IMR-90 (cell line): Measurements from ENCODE around the gene WDFY2. TPM values are rescaled to one million over a fixed set of nuclear protein-coding genes. Genes with fewer than 3 reads are reported as not detected.

Source experiments
- ATAC-seq: fragments of 200-7000 bp; cut with Tn5 transposase; 2 replicates; pipeline ENCODE4 v1.9.1; 2020; ENCODE audit warnings: low read depth, mild to moderate bottlenecking, moderate library complexity
- BruUV-seq: library from RNA; stranded (reverse); fragments of 400-500 nt; replicated peaks from 2 replicates; lab custom pipeline; 2021; lab: Mats Ljungman, UMichigan
- CTCF ChIA-PET: fragments of 300-600 bp; formaldehyde crosslinking; extraction: SDS; loops from one replicate; lab custom pipeline; 2021; ENCODE audit warnings: antibody characterized with exemption; lab: Yijun Ruan, JAX
- POLR2A ChIA-PET: fragments of 300-600 bp; sonication (Branson Sonifier 250); formaldehyde crosslinking; loops from one replicate; lab custom pipeline; 2022; ENCODE audit warnings: antibody characterized with exemption; ENCODE audit not compliant: unreplicated experiment; lab: Charles Lee
- DNase-seq: peaks from one replicate; pipeline ENCODE4 v3.0.0; 2013
- H2AFZ ChIP-seq: replicated peaks from 2 replicates; pipeline ENCODE3; 2013; ENCODE audit warnings: low read length, mild to moderate bottlenecking; ENCODE audit not compliant: poor library complexity
- H2AK5ac ChIP-seq: 2 replicates; pipeline ENCODE4 v1.6.1; 2013; ENCODE audit warnings: low read depth, low read length, inconsistent platforms
- H2AK9ac ChIP-seq: replicated peaks from 2 replicates; pipeline ENCODE3; 2013; ENCODE audit warnings: mild to moderate bottlenecking, low read depth, low read length, moderate library complexity; ENCODE audit not compliant: poor library complexity
- H2BK120ac ChIP-seq: 2 replicates; pipeline ENCODE4 v1.6.1; 2013; ENCODE audit warnings: low read depth, low read length, inconsistent platforms
- H2BK15ac ChIP-seq: 3 replicates; pipeline ENCODE4 v1.6.1; 2013; ENCODE audit warnings: low read depth, low read length, inconsistent platforms
- H2BK20ac ChIP-seq: 2 replicates; pipeline ENCODE4 v1.6.1; 2013; ENCODE audit warnings: low read depth, mild to moderate bottlenecking, inconsistent platforms, low read length, moderate library complexity
- H2BK5ac ChIP-seq: 2 replicates; pipeline ENCODE4 v1.6.1; 2013; ENCODE audit warnings: mild to moderate bottlenecking, low read depth, low read length, inconsistent platforms; ENCODE audit not compliant: poor library complexity, severe bottlenecking
- H3K14ac ChIP-seq: replicated peaks from 2 replicates; pipeline ENCODE4 v1.6.1; 2013; ENCODE audit warnings: low read depth, low read length, inconsistent platforms
- H3K18ac ChIP-seq: 2 replicates; pipeline ENCODE4 v1.6.1; 2013; ENCODE audit warnings: low read depth, low read length, control low read depth
- H3K23ac ChIP-seq: 2 replicates; pipeline ENCODE4 v1.6.1; 2013; ENCODE audit warnings: low read depth, low read length, inconsistent platforms
- H3K27ac ChIP-seq: 2 replicates; pipeline ENCODE4 v1.5.1; 2013; ENCODE audit warnings: mild to moderate bottlenecking, control low read depth, low read length; ENCODE audit not compliant: insufficient read depth
- H3K27me3 ChIP-seq: 2 replicates; pipeline ENCODE4 v1.6.1; 2013; ENCODE audit warnings: low read length; ENCODE audit not compliant: control insufficient read depth, insufficient read depth
- H3K36me3 ChIP-seq: 2 replicates; pipeline ENCODE4 v1.6.1; 2013; ENCODE audit warnings: low read length, mixed read lengths; ENCODE audit not compliant: control insufficient read depth, insufficient read depth
- H3K4ac ChIP-seq: 2 replicates; pipeline ENCODE4 v1.6.1; 2013; ENCODE audit warnings: low read depth, low read length, inconsistent platforms
- H3K4me1 ChIP-seq: 2 replicates; pipeline ENCODE4 v1.6.1; 2013; ENCODE audit warnings: low read length, mixed read lengths; ENCODE audit not compliant: control insufficient read depth, insufficient read depth
- H3K4me2 ChIP-seq: 2 replicates; pipeline ENCODE4 v1.6.1; 2013; ENCODE audit warnings: low read depth, mild to moderate bottlenecking, control low read depth, low read length, moderate library complexity
- H3K4me3 ChIP-seq: 2 replicates; pipeline ENCODE4 v1.5.1; 2013; ENCODE audit warnings: low read depth, mild to moderate bottlenecking, control low read depth, low read length, moderate library complexity; ENCODE audit not compliant: insufficient read depth
- H3K56ac ChIP-seq: 2 replicates; pipeline ENCODE4 v1.6.1; 2013; ENCODE audit warnings: low read length, inconsistent platforms; ENCODE audit not compliant: insufficient read depth; ENCODE audit errors: extremely low read depth
- H3K79me1 ChIP-seq, 2 experiments: 2 replicates each; pipeline ENCODE4 v1.6.1; 2013; ENCODE audit warnings: low read length in 2 of 2, inconsistent platforms in 1 of 2, low read depth in 1 of 2
- H3K9ac ChIP-seq: 2 replicates; pipeline ENCODE4 v1.6.1; 2013; ENCODE audit warnings: low read depth, low read length, control low read depth
- H3K9me1 ChIP-seq: 2 replicates; pipeline ENCODE4 v1.6.1; 2013; ENCODE audit warnings: low read length, inconsistent platforms; ENCODE audit not compliant: insufficient read depth
- H3K9me3 ChIP-seq: 2 replicates; pipeline ENCODE4 v1.6.1; 2013; ENCODE audit warnings: low read length; ENCODE audit not compliant: control insufficient read depth, insufficient read depth
- H4K20me1 ChIP-seq: 2 replicates; pipeline ENCODE4 v1.6.1; 2013; ENCODE audit warnings: low read length, inconsistent platforms; ENCODE audit not compliant: insufficient read depth
- H4K5ac ChIP-seq: 2 replicates; pipeline ENCODE4 v1.6.1; 2013; ENCODE audit warnings: mild to moderate bottlenecking, low read depth, low read length, control low read depth
- H4K8ac ChIP-seq, 2 experiments: 2 replicates each; pipeline ENCODE4 v1.6.1; 2013; ENCODE audit warnings: low read depth in 2 of 2, low read length in 2 of 2, control low read depth in 1 of 2, inconsistent platforms in 1 of 2
- H4K91ac ChIP-seq: 2 replicates; pipeline ENCODE4 v1.6.1; 2013; ENCODE audit warnings: low read depth, low read length, inconsistent platforms; ENCODE audit not compliant: insufficient read depth
- MXI1 ChIP-seq: IDR thresholded peaks from 2 replicates; pipeline ENCODE4 v1.6.1; 2012; ENCODE audit warnings: low read depth, mild to moderate bottlenecking, low read length, moderate library complexity, borderline replicate concordance
- NFE2L2 ChIP-seq: fragments of 150-350 bp; IDR thresholded peaks from 2 replicates; pipeline ENCODE4 v1.6.1; 2016; ENCODE audit warnings: low read depth, mild to moderate bottlenecking, low read length
- WGBS, 2 experiments: methylation state at CpG; one replicate each; pipeline versions ENCODE4 v1.1.5 to v1.1.7; 2013; ENCODE audit warnings: missing lambda C conversion rate in 2 of 2; ENCODE audit not compliant: insufficient read length in 1 of 2; ENCODE audit errors: extremely low coverage in 2 of 2; 5-methylcytosine and 5-hydroxymethylcytosine counted together
- dilution Hi-C: fragments of 300-500 bp; cut with HindIII; formaldehyde crosslinking; loops from one replicate; pipeline ENCODE4 v1.14.3; 2018; ENCODE audit warnings: low sequenced_read_pairs; ENCODE audit not compliant: unreplicated experiment
- in situ Hi-C: fragments of 300-500 bp; cut with MboI; formaldehyde crosslinking; loops from 3 replicates; pipeline ENCODE4 v1.14.3; 2019; ENCODE audit warnings: low sequenced_read_pairs, inconsistent platforms, mixed read lengths
- intact Hi-C: fragments of 100-400 bp; cut with micrococcal nuclease; formaldehyde crosslinking; loops from 2 replicates; pipeline ENCODE4 v1.10.0; 2022
- polyA plus RNA-seq, 3 experiments: library from polyadenylated mRNA; depleted of rRNA; stranded (reverse); fragments of >200 nt; gene quantifications; 2 replicates each; pipeline ENCODE4 v1.2.3, GENCODE V29; 2012; ENCODE audit warnings: low replicate concordance in 1 of 3
- total RNA-seq: library from RNA; depleted of rRNA; stranded (reverse); fragments of >200 nt; gene quantifications from 2 replicates; pipeline ENCODE4 v1.2.3, GENCODE V29; 2012

WDFY2 gene
- total and polyA plus RNA-seq, 2 of the 4 experiments (the other 2 are of a cell fraction) = 4.3 to 5.4 TPM

DNA sequence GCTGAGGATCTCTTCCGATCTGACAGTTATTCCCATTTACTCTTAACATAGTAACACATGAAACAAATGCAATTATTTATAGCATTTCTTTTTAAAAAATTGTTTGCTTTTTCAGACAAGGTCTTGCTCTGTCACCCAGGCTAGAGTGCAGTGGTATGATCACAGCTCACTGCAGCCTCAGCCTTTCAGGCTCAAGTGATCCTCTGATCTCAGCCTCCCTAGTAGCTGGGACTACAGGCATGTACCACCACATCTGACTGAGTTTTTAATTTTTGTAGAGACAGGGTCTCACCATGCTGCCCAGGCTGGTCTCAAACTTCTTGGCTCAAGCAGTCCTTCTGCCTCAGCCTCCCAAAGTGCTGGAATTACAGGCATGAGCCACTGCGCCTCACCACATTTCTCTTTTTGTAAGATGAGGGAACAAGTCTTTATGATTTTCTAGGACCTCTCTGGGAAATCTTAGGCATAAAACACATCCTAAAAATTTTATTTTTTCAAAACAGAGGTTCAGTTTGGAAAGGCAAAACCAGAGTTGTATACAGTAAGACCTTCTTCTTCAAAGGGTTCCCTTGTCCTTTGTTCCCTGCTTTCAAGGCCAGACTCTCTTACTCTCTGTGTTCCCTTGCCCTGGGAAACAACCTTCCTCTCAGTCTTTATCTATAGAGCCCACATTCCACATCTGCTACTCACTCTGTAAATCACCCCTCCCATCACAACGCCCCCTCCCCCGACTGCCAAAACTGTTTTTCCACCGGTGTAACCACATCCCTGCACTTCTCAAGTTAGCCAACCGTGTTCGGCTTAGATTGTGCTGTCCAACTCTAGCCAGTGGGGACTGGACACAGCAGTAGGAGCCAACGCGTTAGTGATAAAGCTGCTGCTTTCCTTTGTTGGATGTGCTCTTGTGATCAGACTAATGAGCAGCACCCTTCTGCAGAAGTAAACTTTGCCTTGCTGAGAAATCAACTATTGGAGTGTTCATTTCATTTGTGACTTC lies 163.5 kb downstream of the WDFY2 start:
- Histone ChIP-seq H4K20me1 (no peaks in the 10 kb centered on the region), H4K5ac (no peak overlapping the region), H3K36me3 (peaks cover 7% of the 10 kb centered on the region), H3K4me2 (no peak overlapping the region), H2AK5ac (no peak overlapping the region), H3K27me3 (no peaks in the 10 kb centered on the region), H3K56ac (no peak overlapping the region), H3K27ac (no peak overlapping the region), H2AK9ac (no peak overlapping the region), H2BK5ac (no peak overlapping the region), H2BK20ac (no peak overlapping the region), H3K4ac (no peak overlapping the region), H4K91ac (no peak overlapping the region), H3K9ac (no peak overlapping the region), H3K9me3 (peaks cover 11% of the 10 kb centered on the region), H2BK15ac (no peak overlapping the region), H3K4me3 (no peak overlapping the region), H3K9me1 (peaks cover 5% of the 10 kb centered on the region), H2AFZ (no peak overlapping the region), H3K4me1 (no peaks in the 10 kb centered on the region), H3K18ac (no peak overlapping the region), H3K14ac (no peak overlapping the region), H3K23ac (no peak overlapping the region), H3K79me1 (peaks cover 12 to 22% of the 10 kb centered on the region in 2 experiments), H2BK120ac (no peak overlapping the region), H4K8ac (no peak overlapping the region; a peak in 1 of 4 replicates)
- DNase-seq (no peak), ATAC-seq (no peak)
- no TSS peak for BruUV-seq
- in situ Hi-C loops (no loop called here), dilution Hi-C loops (no loop called here), intact Hi-C loops (no loop called here)
- ChIA-PET CTCF (no interaction called here), POLR2A (no interaction called here)
- TF ChIP-seq NFE2L2 (no peak), MXI1 (no peak)
- 100% methylated on average over 1 of the region's 9 CpGs; no CpG with 5 or more reads in 1 of the 2 experiments for WGBS, 2 experiments
